GM12892 (cell line): ENCODE results near the gene FCGR3A.
A peak's percentile ranks its signal among the peaks of the same experiment; 100 is the strongest.

Source experiments
- DNase-seq: peaks from one replicate; pipeline ENCODE4 v3.0.0; 2011; ENCODE audit not compliant: insufficient read length
- FAIRE-seq: peaks from 2 replicates; lab custom pipeline; 2011; peaks lifted over from hg19 to GRCh38; lab: Jason Lieb, UNC
- POLR2A ChIP-seq: IDR thresholded peaks from 2 replicates; pipeline ENCODE4 v1.6.1; 2011; ENCODE audit warnings: low read depth, low read length, control low read depth
- POLR2AphosphoS5 ChIP-seq: IDR thresholded peaks from 2 replicates; pipeline ENCODE4 v1.6.1; 2011; ENCODE audit warnings: low read depth, low read length, control low read depth
- TAF1 ChIP-seq: IDR thresholded peaks from 2 replicates; pipeline ENCODE4 v1.6.1; 2011; ENCODE audit warnings: low read depth, mild to moderate bottlenecking, control low read depth, low read length, borderline replicate concordance

The FCGR3A gene

DNA sequence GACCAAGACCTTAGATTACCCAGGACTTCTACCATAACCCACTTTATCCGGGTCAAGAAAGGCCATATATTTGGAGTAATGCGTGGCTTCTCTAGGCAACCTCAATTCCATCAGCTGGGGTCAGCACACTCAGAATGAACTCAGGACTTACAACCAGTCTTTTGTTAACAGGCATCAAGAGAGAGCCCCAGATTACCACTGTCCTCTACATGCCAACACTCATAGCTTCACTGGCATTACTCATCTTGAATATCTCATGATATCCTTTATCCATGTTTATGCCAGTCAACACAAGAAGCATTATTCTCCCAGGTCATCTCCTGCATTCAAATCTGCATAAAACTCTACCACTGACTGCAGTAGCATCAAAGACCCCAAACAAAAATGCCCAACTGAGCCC lies 51.0 kb downstream of the FCGR3A start:
- DNase-seq (no peak), FAIRE-seq (no peak)
- TF ChIP-seq POLR2AphosphoS5 = no peak
- no peak for TF ChIP-seq TAF1
- no peak for TF ChIP-seq POLR2A

DNA sequence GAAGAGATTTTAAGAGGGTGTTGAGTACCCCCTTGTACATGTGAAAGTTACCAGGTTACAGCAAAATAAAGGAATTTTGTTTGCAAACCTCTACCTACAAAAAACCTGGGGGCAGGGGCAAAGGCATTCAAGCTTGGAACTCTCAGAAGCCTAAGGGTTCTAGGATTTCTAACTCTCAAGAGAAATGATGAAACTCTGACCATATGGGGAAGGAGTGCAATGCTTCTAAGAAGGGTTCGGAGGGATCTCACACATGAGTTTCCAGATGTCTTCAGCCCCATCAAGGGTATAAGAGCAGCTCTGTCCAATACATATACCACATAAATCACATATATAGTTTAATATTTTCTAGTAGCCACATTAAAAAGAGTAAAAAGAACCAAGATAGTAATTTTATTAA lies 51.7 kb downstream of the FCGR3A start:
- DNase-seq (no peak), FAIRE-seq (no peak)
- TF ChIP-seq POLR2AphosphoS5 (no peak), POLR2A (no peak), TAF1 (no peak)

DNA sequence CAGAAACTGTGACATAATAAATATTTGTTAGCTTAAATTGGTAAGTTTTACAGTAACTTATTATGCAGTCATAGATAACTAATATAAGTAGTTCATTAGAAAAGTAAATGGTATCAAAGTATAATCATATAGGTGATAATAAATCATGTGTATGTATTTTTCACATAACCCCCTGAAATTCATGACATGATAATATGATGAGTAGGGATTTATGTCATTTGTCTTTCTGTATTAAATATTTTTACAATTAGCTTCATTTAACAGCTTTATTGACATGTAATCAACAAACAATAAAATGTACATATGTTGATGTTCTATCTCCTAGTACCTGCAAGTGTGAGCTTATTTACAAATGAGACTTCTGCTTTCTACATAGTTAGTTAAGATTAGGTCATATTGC lies 54.1 kb downstream of the FCGR3A start:
- FAIRE-seq = no peak

DNA sequence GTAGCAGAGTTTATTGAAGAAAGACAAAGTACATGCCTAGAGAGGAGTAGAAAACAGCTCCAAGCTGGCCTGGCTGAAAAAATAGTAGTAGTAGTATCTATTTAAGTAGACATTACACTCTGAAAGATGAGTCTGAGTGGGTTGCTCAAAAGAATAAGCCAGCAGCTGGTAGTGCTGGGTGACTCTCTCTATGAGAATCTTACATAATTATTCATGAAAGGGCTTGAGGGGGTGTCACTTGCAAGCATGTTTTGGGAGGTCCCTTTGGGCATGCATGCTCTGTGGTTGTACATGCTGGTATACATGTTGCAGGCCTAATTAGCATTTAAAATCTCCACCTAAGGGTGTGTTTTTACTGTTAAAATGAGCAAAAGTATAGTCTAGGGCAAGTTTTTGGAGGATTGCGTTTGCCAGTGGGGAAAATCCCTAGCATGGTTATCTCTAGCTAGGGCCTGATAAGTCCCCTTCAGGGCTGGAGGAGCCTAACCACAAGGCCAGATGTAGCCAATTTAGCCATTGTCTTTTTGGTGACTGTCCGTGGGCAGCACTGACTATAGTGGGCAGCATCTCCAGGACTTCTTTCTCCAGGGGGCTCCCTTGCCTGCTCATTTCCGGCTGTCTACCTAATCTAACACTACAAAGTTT lies 55.4 kb downstream of the FCGR3A start:
- FAIRE-seq = peak; percentile 53

More for the DNA sequence above, 54.1 kb downstream of the FCGR3A start:
- TF ChIP-seq POLR2AphosphoS5 = no peak
- DNase-seq = no peak

DNA sequence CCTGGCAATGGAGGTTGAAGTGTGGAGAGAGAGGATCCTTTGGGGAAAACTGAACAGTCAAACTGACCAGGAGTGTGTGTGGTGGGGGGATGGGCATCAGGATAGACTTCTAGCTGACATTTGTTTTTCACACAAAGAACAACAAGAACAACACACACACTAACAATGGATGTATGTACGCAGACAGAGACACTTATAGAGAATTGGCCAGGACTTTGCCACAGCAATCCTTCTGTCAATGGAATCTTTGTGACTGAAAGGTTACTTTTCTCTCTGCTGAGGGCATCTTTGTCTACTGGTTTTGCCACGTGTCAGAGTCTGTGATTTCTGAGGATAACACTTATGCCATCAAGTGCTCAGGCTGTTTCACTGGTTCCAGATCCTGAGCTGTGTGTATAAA lies 56.8 kb downstream of the FCGR3A start:
- TF ChIP-seq POLR2A = no peak
- TF ChIP-seq POLR2AphosphoS5 = no peak
- no peak for TF ChIP-seq TAF1
- DNase-seq (no peak), FAIRE-seq (no peak)

More for the DNA sequence above, 55.4 kb downstream of the FCGR3A start:
- TF ChIP-seq POLR2AphosphoS5 = no peak
- TF ChIP-seq POLR2A = no peak
- TF ChIP-seq TAF1 = no peak
- DNase-seq = no peak
